ENCODE results near the gene USP21.
A peak's percentile ranks its signal among the peaks of the same experiment; 100 is the strongest.
"Not testable (repeated sequence)": the region's sequence is repeated elsewhere in the genome, so short reads cannot be mapped to it uniquely, and the experiment has no call there.

USP21 gene

GRCh38 chr1:161159087-161159912, at the start of gene USP21:
TSS of gene USP21 (plus strand) at chr1:161159500. CDS start at chr1:161160641, 1,141 bp downstream.
- peak; percentile 96 for DNase-seq

- no peak for DNase-seq
Observed at GRCh38 chr1:161111117-161111516, 48.2 kb upstream of the USP21 start.

- DNase-seq: no peak
Observed at GRCh38 chr1:161111527-161111926, 47.8 kb upstream of the USP21 start.

- no peak for DNase-seq
Observed at GRCh38 chr1:161113915-161114314, 45.4 kb upstream of the USP21 start.

- DNase-seq: no peak
Observed at GRCh38 chr1:161114556-161114955, 44.7 kb upstream of the USP21 start.

- DNase-seq: peak; percentile 71
Observed at GRCh38 chr1:161115132-161115711, 44.1 kb upstream of the USP21 start.

- not testable (repeated sequence) for DNase-seq
Observed at GRCh38 chr1:161115961-161116360, 43.3 kb upstream of the USP21 start.

GRCh38 chr1:161117759-161118581, 41.3 kb upstream of the USP21 start, which contains the start of the genes NIT1 and PFDN2:
TSS of gene NIT1 (plus strand) at chr1:161118105. CDS start at chr1:161118177, 72 bp downstream.
TSS of gene PFDN2 (minus strand) at chr1:161118037. CDS start at chr1:161118026, 11 bp downstream.
- DNase-seq: peak; percentile 90

- peak; percentile 46 for DNase-seq
Observed at GRCh38 chr1:161119092-161119903, 40.0 kb upstream of the USP21 start.

- DNase-seq: no peak
Observed at GRCh38 chr1:161121042-161121650, 38.2 kb upstream of the USP21 start.

GRCh38 chr1:161121834-161122233, 37.5 kb upstream of the USP21 start:
- DNase-seq: no peak

GRCh38 chr1:161122967-161123366, 36.3 kb upstream of the USP21 start:
- DNase-seq: no peak

GRCh38 chr1:161127649-161128048, 31.7 kb upstream of the USP21 start:
- DNase-seq: no peak

- DNase-seq: no peak
Observed at GRCh38 chr1:161128591-161129420, 30.5 kb upstream of the USP21 start.

- no peak for DNase-seq
Observed at GRCh38 chr1:161130266-161130665, 29.0 kb upstream of the USP21 start.

GRCh38 chr1:161131523-161132409, 27.5 kb upstream of the USP21 start:
- DNase-seq: peak; percentile 34

- DNase-seq: peak; percentile 98
Observed at GRCh38 chr1:161132410-161133219, 26.7 kb upstream of the USP21 start, which contains the start of gene DEDD. TSS of gene DEDD (minus strand) at chr1:161132667. CDS start at chr1:161124462, 8,205 bp downstream.

- peak; percentile 63 for DNase-seq
Observed at GRCh38 chr1:161133220-161133740, 26.0 kb upstream of the USP21 start.

- no peak for DNase-seq
Observed at GRCh38 chr1:161137881-161138280, 21.4 kb upstream of the USP21 start.

Data from DMS53 (cell line).